ENCODE measurements around the gene UNC5C.

Gene UNC5C

GRCh38 chr4:95387719-95388118 is 161.1 kb downstream of the UNC5C start:
- no peaks in the 10 kb centered on the region for H3K4me1 ChIP-seq (ENCODE audit: control insufficient read depth in 1 of 2, insufficient read depth in 2 of 2, low read length in 2 of 2)
- no peak overlapping the region for H3K27ac ChIP-seq (ENCODE audit: low read depth, low read length)
- no peaks in the 10 kb centered on the region for H3K9me3 ChIP-seq (ENCODE audit: control insufficient read depth in 1 of 2, low read length in 2 of 2)
- H3K9ac ChIP-seq (ENCODE audit: low read depth in 1 of 2, low read length in 2 of 2): no peak overlapping the region
- no peaks in the 10 kb centered on the region for H3K27me3 ChIP-seq (ENCODE audit: control insufficient read depth in 1 of 2, insufficient read depth in 2 of 2, low read length in 2 of 2)
- no peak overlapping the region for H3K4me3 ChIP-seq (ENCODE audit: low read depth in 1 of 2, low read length in 2 of 2)
- H3K36me3 ChIP-seq (ENCODE audit: control insufficient read depth in 1 of 2, insufficient read depth in 2 of 2, low read length in 2 of 2): no peaks in the 10 kb centered on the region

DNA sequence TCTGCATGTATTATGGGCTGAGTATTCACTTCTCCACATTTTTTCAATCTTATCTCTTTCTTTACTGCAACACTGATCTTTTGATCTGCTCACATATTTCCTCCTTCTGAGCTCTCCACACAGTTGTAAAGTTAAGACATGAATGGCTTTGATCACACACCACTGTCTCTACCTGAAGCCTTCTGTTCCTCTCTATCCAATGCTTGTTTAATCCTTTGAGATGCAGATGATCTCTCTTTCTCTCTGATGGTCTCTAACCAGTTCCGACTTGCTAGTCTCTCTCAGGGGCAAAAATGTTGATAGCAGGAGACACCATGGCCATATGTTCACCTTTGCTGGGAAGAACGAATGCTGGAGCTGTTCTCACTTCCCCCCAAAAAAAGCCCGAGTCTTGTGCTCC is 162.4 kb downstream of the UNC5C start:
- Histone ChIP-seq H3K4me1 (ENCODE audit: control insufficient read depth in 1 of 2, insufficient read depth in 2 of 2, low read length in 2 of 2) (no peaks in the 10 kb centered on the region), H3K36me3 (ENCODE audit: control insufficient read depth in 1 of 2, insufficient read depth in 2 of 2, low read length in 2 of 2) (no peaks in the 10 kb centered on the region), H3K9ac (ENCODE audit: low read depth in 1 of 2, low read length in 2 of 2) (no peak overlapping the region)

DNA sequence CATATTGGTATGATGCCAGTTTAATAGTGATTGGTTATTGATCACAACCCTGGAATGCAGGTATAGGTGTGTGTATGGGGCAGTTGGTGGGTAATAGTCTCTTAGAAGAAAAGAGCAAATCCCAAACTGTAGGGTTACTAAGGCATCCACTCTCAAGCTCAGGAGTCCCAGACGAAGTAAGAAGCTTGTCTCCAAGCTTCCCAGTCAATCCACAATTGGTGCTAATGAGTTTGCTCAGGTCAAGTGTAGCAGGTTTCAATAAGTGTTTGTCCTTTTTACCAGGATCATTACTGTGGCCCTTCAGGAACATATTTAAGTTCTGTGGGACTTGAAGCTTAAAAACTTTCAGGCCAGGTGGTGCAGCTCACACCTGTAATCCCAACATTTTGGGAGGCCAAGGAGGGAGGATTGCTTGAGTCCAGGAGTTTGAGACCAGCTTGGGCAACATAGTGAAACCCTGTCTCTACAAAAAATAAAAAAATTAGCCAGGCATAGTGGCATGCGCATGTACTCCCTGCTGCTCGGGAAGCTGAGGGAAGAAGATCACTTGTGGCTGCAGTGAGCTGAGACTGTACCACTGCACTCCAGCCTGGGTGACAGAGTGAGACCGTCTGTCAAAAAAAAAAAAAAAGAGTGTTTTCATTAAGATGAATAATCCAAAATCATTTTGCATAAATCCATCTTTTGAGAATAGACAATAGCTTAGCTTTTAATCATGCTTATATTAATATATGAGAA is 166.8 kb downstream of the UNC5C start:
- no peaks in the 10 kb centered on the region for H3K36me3 ChIP-seq (ENCODE audit: control insufficient read depth in 1 of 2, insufficient read depth in 2 of 2, low read length in 2 of 2)
- no peaks in the 10 kb centered on the region for H3K27me3 ChIP-seq (ENCODE audit: control insufficient read depth in 1 of 2, insufficient read depth in 2 of 2, low read length in 2 of 2)
- H3K9me3 ChIP-seq (ENCODE audit: control insufficient read depth in 1 of 2, low read length in 2 of 2): no peaks in the 10 kb centered on the region
- no peak overlapping the region for H3K27ac ChIP-seq (ENCODE audit: low read depth, low read length)
- no peaks in the 10 kb centered on the region for H3K4me1 ChIP-seq (ENCODE audit: control insufficient read depth in 1 of 2, insufficient read depth in 2 of 2, low read length in 2 of 2)
- H3K4me3 ChIP-seq (ENCODE audit: low read depth in 1 of 2, low read length in 2 of 2): no peak overlapping the region
- no peak overlapping the region for H3K9ac ChIP-seq (ENCODE audit: low read depth in 1 of 2, low read length in 2 of 2)

More for the DNA sequence above, 162.4 kb downstream of the UNC5C start:
- H3K27me3 ChIP-seq (ENCODE audit: control insufficient read depth in 1 of 2, insufficient read depth in 2 of 2, low read length in 2 of 2): no peaks in the 10 kb centered on the region
- H3K9me3 ChIP-seq (ENCODE audit: control insufficient read depth in 1 of 2, low read length in 2 of 2): no peaks in the 10 kb centered on the region
- H3K27ac ChIP-seq (ENCODE audit: low read depth, low read length): no peak overlapping the region
- no peak overlapping the region for H3K4me3 ChIP-seq (ENCODE audit: low read depth in 1 of 2, low read length in 2 of 2)

DNA sequence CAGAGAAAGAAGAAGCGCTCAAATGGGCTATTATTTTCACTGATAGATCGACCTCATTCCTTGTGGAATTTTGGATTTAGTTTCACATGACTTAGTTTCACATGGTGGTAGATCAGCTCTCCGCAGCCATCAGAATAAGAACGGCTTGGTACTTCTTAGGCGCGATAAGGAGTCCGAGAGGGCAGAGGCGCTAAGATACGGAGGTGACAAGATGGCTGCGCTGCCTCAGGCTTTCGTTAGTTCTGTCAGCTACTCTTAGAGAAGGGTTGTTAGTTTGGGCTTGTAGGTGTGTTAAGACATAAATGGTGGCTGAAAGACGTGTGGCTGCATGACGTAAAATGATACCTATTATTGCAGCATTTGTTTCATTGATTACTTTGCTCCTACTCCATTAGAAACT is 169.1 kb downstream of the UNC5C start:
- H3K9me3 ChIP-seq (ENCODE audit: control insufficient read depth in 1 of 2, low read length in 2 of 2): no peaks in the 10 kb centered on the region
- no peak overlapping the region for H3K9ac ChIP-seq (ENCODE audit: low read depth in 1 of 2, low read length in 2 of 2)
- H3K4me3 ChIP-seq (ENCODE audit: low read depth in 1 of 2, low read length in 2 of 2): no peak overlapping the region
- no peaks in the 10 kb centered on the region for H3K4me1 ChIP-seq (ENCODE audit: control insufficient read depth in 1 of 2, insufficient read depth in 2 of 2, low read length in 2 of 2)
- no peaks in the 10 kb centered on the region for H3K27me3 ChIP-seq (ENCODE audit: control insufficient read depth in 1 of 2, insufficient read depth in 2 of 2, low read length in 2 of 2)
- no peaks in the 10 kb centered on the region for H3K36me3 ChIP-seq (ENCODE audit: control insufficient read depth in 1 of 2, insufficient read depth in 2 of 2, low read length in 2 of 2)
- no peak overlapping the region for H3K27ac ChIP-seq (ENCODE audit: low read depth, low read length)

GRCh38 chr4:95377366-95377900 is 171.3 kb downstream of the UNC5C start:
- Histone ChIP-seq H3K9ac (ENCODE audit: low read depth in 1 of 2, low read length in 2 of 2) (no peak overlapping the region), H3K9me3 (ENCODE audit: control insufficient read depth in 1 of 2, low read length in 2 of 2) (no peaks in the 10 kb centered on the region), H3K27ac (ENCODE audit: low read depth, low read length) (no peak overlapping the region), H3K36me3 (ENCODE audit: control insufficient read depth in 1 of 2, insufficient read depth in 2 of 2, low read length in 2 of 2) (no peaks in the 10 kb centered on the region), H3K27me3 (ENCODE audit: control insufficient read depth in 1 of 2, insufficient read depth in 2 of 2, low read length in 2 of 2) (no peaks in the 10 kb centered on the region), H3K4me1 (ENCODE audit: control insufficient read depth in 1 of 2, insufficient read depth in 2 of 2, low read length in 2 of 2) (no peaks in the 10 kb centered on the region), H3K4me3 (ENCODE audit: low read depth in 1 of 2, low read length in 2 of 2) (no peak overlapping the region)

- Histone ChIP-seq H3K27ac (ENCODE audit: low read depth, low read length) (no peak overlapping the region), H3K36me3 (ENCODE audit: control insufficient read depth in 1 of 2, insufficient read depth in 2 of 2, low read length in 2 of 2) (no peaks in the 10 kb centered on the region), H3K9ac (ENCODE audit: low read depth in 1 of 2, low read length in 2 of 2) (no peak overlapping the region), H3K4me3 (ENCODE audit: low read depth in 1 of 2, low read length in 2 of 2) (no peak overlapping the region), H3K27me3 (ENCODE audit: control insufficient read depth in 1 of 2, insufficient read depth in 2 of 2, low read length in 2 of 2) (no peaks in the 10 kb centered on the region), H3K4me1 (ENCODE audit: control insufficient read depth in 1 of 2, insufficient read depth in 2 of 2, low read length in 2 of 2) (no peaks in the 10 kb centered on the region), H3K9me3 (ENCODE audit: control insufficient read depth in 1 of 2, low read length in 2 of 2) (no peaks in the 10 kb centered on the region)
These were observed 177.1 kb downstream of the UNC5C start for GRCh38 chr4:95371476-95372224.

GRCh38 chr4:95367824-95368223 is 180.9 kb downstream of the UNC5C start:
- H3K4me1 ChIP-seq (ENCODE audit: control insufficient read depth in 1 of 2, insufficient read depth in 2 of 2, low read length in 2 of 2): no peaks in the 10 kb centered on the region
- H3K9me3 ChIP-seq (ENCODE audit: control insufficient read depth in 1 of 2, low read length in 2 of 2): no peaks in the 10 kb centered on the region
- H3K27me3 ChIP-seq (ENCODE audit: control insufficient read depth in 1 of 2, insufficient read depth in 2 of 2, low read length in 2 of 2): no peaks in the 10 kb centered on the region

DNA sequence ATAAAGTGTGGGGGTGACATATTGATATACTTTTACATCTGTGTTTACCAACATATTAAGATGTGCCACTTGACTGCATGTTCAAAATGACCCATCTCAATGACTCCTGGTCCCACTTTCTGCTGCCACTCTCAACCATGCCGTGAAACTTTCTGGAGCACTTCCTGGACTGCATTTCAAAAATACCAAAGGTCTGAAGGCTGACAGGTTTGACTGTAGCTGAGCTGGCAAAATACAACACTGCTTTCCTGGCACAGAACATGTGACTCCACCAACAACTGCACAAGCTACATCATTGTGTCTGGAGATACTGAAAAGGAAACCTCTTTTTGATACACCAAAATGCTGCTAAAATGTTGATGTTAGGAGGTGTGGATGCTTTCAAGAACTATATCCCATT is 184.8 kb downstream of the UNC5C start:
- Histone ChIP-seq H3K4me1 (ENCODE audit: control insufficient read depth in 1 of 2, insufficient read depth in 2 of 2, low read length in 2 of 2) (no peaks in the 10 kb centered on the region), H3K36me3 (ENCODE audit: control insufficient read depth in 1 of 2, insufficient read depth in 2 of 2, low read length in 2 of 2) (no peaks in the 10 kb centered on the region), H3K27me3 (ENCODE audit: control insufficient read depth in 1 of 2, insufficient read depth in 2 of 2, low read length in 2 of 2) (no peaks in the 10 kb centered on the region), H3K9ac (ENCODE audit: low read depth in 1 of 2, low read length in 2 of 2) (no peak overlapping the region), H3K4me3 (ENCODE audit: low read depth in 1 of 2, low read length in 2 of 2) (no peak overlapping the region), H3K9me3 (ENCODE audit: control insufficient read depth in 1 of 2, low read length in 2 of 2) (no peaks in the 10 kb centered on the region), H3K27ac (ENCODE audit: low read depth, low read length) (no peak overlapping the region)

More at GRCh38 chr4:95367824-95368223, 180.9 kb downstream of the UNC5C start:
- Histone ChIP-seq H3K36me3 (ENCODE audit: control insufficient read depth in 1 of 2, insufficient read depth in 2 of 2, low read length in 2 of 2) (no peaks in the 10 kb centered on the region), H3K27ac (ENCODE audit: low read depth, low read length) (no peak overlapping the region), H3K4me3 (ENCODE audit: low read depth in 1 of 2, low read length in 2 of 2) (no peak overlapping the region), H3K9ac (ENCODE audit: low read depth in 1 of 2, low read length in 2 of 2) (no peak overlapping the region)

GRCh38 chr4:95363559-95363925 is 185.2 kb downstream of the UNC5C start:
- Histone ChIP-seq H3K4me1 (ENCODE audit: control insufficient read depth in 1 of 2, insufficient read depth in 2 of 2, low read length in 2 of 2) (no peaks in the 10 kb centered on the region), H3K36me3 (ENCODE audit: control insufficient read depth in 1 of 2, insufficient read depth in 2 of 2, low read length in 2 of 2) (no peaks in the 10 kb centered on the region), H3K4me3 (ENCODE audit: low read depth in 1 of 2, low read length in 2 of 2) (no peak overlapping the region), H3K9ac (ENCODE audit: low read depth in 1 of 2, low read length in 2 of 2) (no peak overlapping the region), H3K27ac (ENCODE audit: low read depth, low read length) (no peak overlapping the region), H3K9me3 (ENCODE audit: control insufficient read depth in 1 of 2, low read length in 2 of 2) (no peaks in the 10 kb centered on the region), H3K27me3 (ENCODE audit: control insufficient read depth in 1 of 2, insufficient read depth in 2 of 2, low read length in 2 of 2) (no peaks in the 10 kb centered on the region)

GRCh38 chr4:95362906-95363558 is 185.7 kb downstream of the UNC5C start:
- H3K4me3 ChIP-seq (ENCODE audit: low read depth in 1 of 2, low read length in 2 of 2): no peak overlapping the region
- H3K27ac ChIP-seq (ENCODE audit: low read depth, low read length): no peak overlapping the region
- H3K4me1 ChIP-seq (ENCODE audit: control insufficient read depth in 1 of 2, insufficient read depth in 2 of 2, low read length in 2 of 2): no peaks in the 10 kb centered on the region
- H3K27me3 ChIP-seq (ENCODE audit: control insufficient read depth in 1 of 2, insufficient read depth in 2 of 2, low read length in 2 of 2): no peaks in the 10 kb centered on the region
- H3K9ac ChIP-seq (ENCODE audit: low read depth in 1 of 2, low read length in 2 of 2): no peak overlapping the region
- no peaks in the 10 kb centered on the region for H3K36me3 ChIP-seq (ENCODE audit: control insufficient read depth in 1 of 2, insufficient read depth in 2 of 2, low read length in 2 of 2)
- H3K9me3 ChIP-seq (ENCODE audit: control insufficient read depth in 1 of 2, low read length in 2 of 2): no peaks in the 10 kb centered on the region

Data from duodenal mucosa (tissue), 2 donors.